HG02763 (cell line): Measurements from ENCODE around the gene NFATC1.
"Not testable (repeated sequence)": the region's sequence is repeated elsewhere in the genome, so short reads cannot be mapped to it uniquely, and the experiment has no call there.

Source experiments
- ATAC-seq: cut with Tn5 transposase; IDR thresholded peaks from one replicate; pipeline ENCODE4 v1.9.1; 2021; ENCODE audit warnings: mild to moderate bottlenecking, moderate library complexity; ENCODE audit not compliant: unreplicated experiment

The NFATC1 gene

GRCh38 chr18:79374408-79375171 is 21.1 kb upstream of the NFATC1 start:
- peak; percentile 85 for ATAC-seq

- ATAC-seq = no peak
Measured at GRCh38 chr18:79375441-79376154, 20.1 kb upstream of the NFATC1 start.

GRCh38 chr18:79376661-79377060 is 19.1 kb upstream of the NFATC1 start:
- ATAC-seq = not testable (repeated sequence)

GRCh38 chr18:79377187-79377891 is 18.4 kb upstream of the NFATC1 start:
- no peak for ATAC-seq

- ATAC-seq = peak; percentile 54
Measured at GRCh38 chr18:79378536-79379250, 17.0 kb upstream of the NFATC1 start.

- ATAC-seq = no peak
Measured at GRCh38 chr18:79379251-79379905, 16.4 kb upstream of the NFATC1 start.

- no peak for ATAC-seq
Measured at GRCh38 chr18:79379931-79380815, 15.6 kb upstream of the NFATC1 start.

- ATAC-seq = peak; percentile 43
Measured at GRCh38 chr18:79380816-79381806, 14.6 kb upstream of the NFATC1 start.

- ATAC-seq = no peak
Measured at GRCh38 chr18:79381811-79382311, 13.9 kb upstream of the NFATC1 start.

- ATAC-seq = no peak
Measured at GRCh38 chr18:79382681-79383387, 12.9 kb upstream of the NFATC1 start.

- no peak for ATAC-seq
Measured at GRCh38 chr18:79383388-79384056, 12.2 kb upstream of the NFATC1 start.

GRCh38 chr18:79384151-79384807 is 11.5 kb upstream of the NFATC1 start:
- no peak for ATAC-seq

GRCh38 chr18:79384834-79385233 is 10.9 kb upstream of the NFATC1 start:
- ATAC-seq = no peak

GRCh38 chr18:79385326-79385707 is 10.4 kb upstream of the NFATC1 start:
- no peak for ATAC-seq

GRCh38 chr18:79385708-79386341 is 9.9 kb upstream of the NFATC1 start:
- no peak for ATAC-seq

GRCh38 chr18:79386547-79386946 is 9.2 kb upstream of the NFATC1 start:
- no peak for ATAC-seq
